OCI-LY7 (cell line): ENCODE measurements around the gene NCOA7. TPM values are rescaled to one million over a fixed set of nuclear protein-coding genes. Genes with fewer than 3 reads are reported as not detected.

Experiments
- BruUV-seq: library from RNA; stranded (reverse); fragments of 400-500 nt; replicated peaks from 2 replicates; lab custom pipeline; 2021; lab: Mats Ljungman, UMichigan
- CTCF ChIA-PET: fragments of 300-600 bp; sonication (Branson Sonifier 250); formaldehyde crosslinking; loops from one replicate; lab custom pipeline; 2022; ENCODE audit warnings: antibody characterized with exemption; ENCODE audit not compliant: unreplicated experiment; lab: Charles Lee
- POLR2A ChIA-PET: fragments of 300-600 bp; sonication (Branson Sonifier 250); formaldehyde crosslinking; loops from one replicate; lab custom pipeline; 2022; ENCODE audit warnings: antibody characterized with exemption; lab: Charles Lee
- DNase-seq: peaks from one replicate; pipeline ENCODE4 v3.0.0-alpha.2; 2015; ENCODE audit warnings: low spot score
- H2AFZ ChIP-seq: fragments of 200-600 bp; sonication (generic), shearing (Covaris generic); 2 replicates; pipeline ENCODE4 v1.6.1; 2014; ENCODE audit warnings: mild to moderate bottlenecking, antibody characterized with exemption, low read length, moderate library complexity
- H3K27ac ChIP-seq: fragments of 200-600 bp; sonication (generic); 2 replicates; pipeline ENCODE4 v1.5.1; 2014; ENCODE audit warnings: mixed run types, low read depth, mild to moderate bottlenecking, moderate library complexity, low read length, inconsistent platforms; ENCODE audit not compliant: poor library complexity, severe bottlenecking
- H3K36me3 ChIP-seq: fragments of 200-600 bp; sonication (generic); 2 replicates; pipeline ENCODE4 v1.6.1; 2014; ENCODE audit warnings: mild to moderate bottlenecking, antibody characterized with exemption, low read length, moderate library complexity, mixed read lengths; ENCODE audit not compliant: insufficient read depth
- H3K4me1 ChIP-seq: fragments of 200-600 bp; sonication (generic); 2 replicates; pipeline ENCODE4 v1.5.1; 2014; ENCODE audit warnings: mild to moderate bottlenecking, low read length; ENCODE audit not compliant: insufficient read depth, poor library complexity, severe bottlenecking
- H3K4me2 ChIP-seq: fragments of 200-600 bp; sonication (generic); 2 replicates; pipeline ENCODE4 v1.6.1; 2014; ENCODE audit warnings: mild to moderate bottlenecking, low read length
- H3K4me3 ChIP-seq: fragments of 200-600 bp; sonication (generic); 2 replicates; pipeline ENCODE4 v1.5.1; 2014; ENCODE audit warnings: mild to moderate bottlenecking, low read depth, low read length; ENCODE audit not compliant: poor library complexity, severe bottlenecking
- H3K79me2 ChIP-seq: fragments of 200-600 bp; sonication (generic); 2 replicates; pipeline ENCODE4 v1.6.1; 2016; ENCODE audit warnings: low read depth, mild to moderate bottlenecking, low read length, moderate library complexity, mixed read lengths; ENCODE audit not compliant: insufficient read depth
- H3K9me2 ChIP-seq: fragments of 200-600 bp; sonication (generic); 2 replicates; pipeline ENCODE4 v1.6.1; 2016; ENCODE audit warnings: mild to moderate bottlenecking, low read length, mixed read lengths; ENCODE audit not compliant: insufficient read depth
- H3K9me3 ChIP-seq: fragments of 200-600 bp; sonication (generic); 2 replicates; pipeline ENCODE4 v1.6.1; 2014; ENCODE audit warnings: mild to moderate bottlenecking, mixed run types, low read length, mixed read lengths
- H4K20me1 ChIP-seq: fragments of 200-600 bp; sonication (generic); 2 replicates; pipeline ENCODE4 v1.6.1; 2014; ENCODE audit warnings: mild to moderate bottlenecking, antibody characterized with exemption, low read length, moderate library complexity, mixed read lengths; ENCODE audit not compliant: insufficient read depth
- CTCF ChIP-seq: fragments of 200-600 bp; sonication (generic); conservative IDR thresholded peaks from 2 replicates; pipeline ENCODE4 v1.5.1; 2014; ENCODE audit warnings: mild to moderate bottlenecking, antibody characterized with exemption, low read length, moderate library complexity, mixed read lengths
- EZH2phosphoT487 ChIP-seq: fragments of 200-600 bp; sonication (generic); IDR thresholded peaks from 2 replicates; pipeline ENCODE4 v1.6.1; 2018; ENCODE audit warnings: low read depth, borderline replicate concordance, mild to moderate bottlenecking, mixed run types, antibody characterized with exemption, low read length, moderate library complexity, mixed read lengths
- intact Hi-C: fragments of 100-400 bp; cut with micrococcal nuclease; formaldehyde crosslinking; loops from one replicate; pipeline ENCODE4 v1.10.0; 2022; ENCODE audit not compliant: unreplicated experiment
- total RNA-seq, 2 experiments: library from RNA; depleted of rRNA in 1 of 2; stranded (reverse); fragments of >200 nt in 1 of 2; shearing (Covaris generic) in 1 of 2; gene quantifications; 2 replicates each; pipeline ENCODE4 v1.2.3, GENCODE V29; 2014 to 2022

Gene NCOA7
- total RNA-seq, 2 experiments from 2014 or later, result 14.8 to 52.2 TPM

GRCh38 chr6:125858427-125859320 lies 67.9 kb downstream of the NCOA7 start:
- no peaks in the 10 kb centered on the region for H3K9me2 ChIP-seq
- TF ChIP-seq CTCF (no peak), EZH2phosphoT487 (no peak)
- peaks cover 28% of the 10 kb centered on the region for H3K36me3 ChIP-seq
- no peaks in the 10 kb centered on the region for H3K4me1 ChIP-seq
- H3K27ac ChIP-seq, result no peak overlapping the region
- intact Hi-C loops, result loop anchor here (5.0 kb wide), 1 partner anchor 66 kb away; the partner anchor contains the start of gene NCOA7
- no peaks in the 10 kb centered on the region for H3K9me3 ChIP-seq
- no peak for DNase-seq
- H2AFZ ChIP-seq, result no peak overlapping the region
- no peaks in the 10 kb centered on the region for H4K20me1 ChIP-seq
- BruUV-seq, result no TSS peak
- no peak overlapping the region for H3K4me2 ChIP-seq
- ChIA-PET POLR2A (interaction anchor here (0.7 kb wide), 1 partner anchor 105 kb away, joined by 3 read pairs; no protein-coding TSS in a partner anchor), CTCF (interaction anchor here (1.2 kb wide), 1 partner anchor 9 kb away, joined by 4 read pairs; no protein-coding TSS in a partner anchor)
- no peak overlapping the region for H3K4me3 ChIP-seq
- H3K79me2 ChIP-seq, result peaks cover 14% of the 10 kb centered on the region; the same call in 1 of the 2 replicates

GRCh38 chr6:125859727-125860126 lies 69.0 kb downstream of the NCOA7 start:
- Histone ChIP-seq H3K4me3 (no peak overlapping the region), H3K36me3 (peaks cover 28% of the 10 kb centered on the region), H3K79me2 (peaks cover 4% of the 10 kb centered on the region; the same call in 1 of the 2 replicates), H2AFZ (no peak overlapping the region), H3K4me2 (no peak overlapping the region), H3K9me2 (no peaks in the 10 kb centered on the region), H3K27ac (no peak overlapping the region), H3K4me1 (no peaks in the 10 kb centered on the region), H3K9me3 (no peaks in the 10 kb centered on the region), H4K20me1 (no peaks in the 10 kb centered on the region)
- BruUV-seq, result no TSS peak
- ChIA-PET CTCF (no interaction called here), POLR2A (no interaction called here)
- TF ChIP-seq CTCF, result no peak
- no peak for TF ChIP-seq EZH2phosphoT487
- no peak for DNase-seq
- intact Hi-C loops, result loop anchor here (5.0 kb wide), 1 partner anchor 67 kb away; the partner anchor contains the start of gene NCOA7
